ENCODE measurements around the gene ITGAE.

ITGAE gene

DNA sequence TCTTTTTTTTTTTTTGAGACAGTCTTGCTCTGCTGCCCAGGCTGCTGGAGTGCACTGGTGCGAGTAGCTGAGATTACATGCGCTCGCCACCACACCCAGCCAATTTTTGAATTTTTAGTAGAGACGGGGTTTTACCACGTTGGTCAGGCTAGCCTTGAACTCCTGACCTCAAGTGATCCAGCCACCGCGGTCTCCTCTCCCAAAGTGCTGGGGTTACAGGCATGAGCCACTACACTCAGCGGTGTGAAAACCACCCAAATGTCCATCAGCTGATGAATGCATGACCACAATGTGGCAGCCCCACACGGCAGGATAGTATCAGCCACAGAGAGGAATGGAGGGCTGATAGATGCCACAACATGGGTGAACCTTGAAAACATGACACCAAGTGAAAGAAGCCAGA is 107.2 kb downstream of the ITGAE start:
- no peak for DNase-seq (ENCODE audit: low spot score)

DNA sequence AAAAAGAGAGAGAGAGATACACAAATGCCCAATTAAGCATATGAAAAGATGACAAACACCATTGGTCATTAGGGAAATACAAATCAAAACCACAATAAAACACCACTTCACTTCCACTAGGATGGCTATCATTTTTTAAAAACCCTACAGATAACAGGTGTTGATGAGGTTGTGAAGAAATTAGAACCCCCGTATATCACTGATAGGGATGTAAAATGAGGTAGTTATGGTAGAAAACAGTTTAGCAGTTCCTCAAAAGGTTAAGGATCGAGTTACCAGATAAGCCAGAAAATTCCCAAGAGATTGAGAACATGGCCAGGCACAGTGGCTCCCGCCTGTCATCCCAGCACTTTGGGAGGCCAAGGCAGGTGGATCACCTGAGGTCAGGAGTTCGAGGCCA is 107.8 kb downstream of the ITGAE start:
- DNase-seq (ENCODE audit: low spot score), result no peak

DNA sequence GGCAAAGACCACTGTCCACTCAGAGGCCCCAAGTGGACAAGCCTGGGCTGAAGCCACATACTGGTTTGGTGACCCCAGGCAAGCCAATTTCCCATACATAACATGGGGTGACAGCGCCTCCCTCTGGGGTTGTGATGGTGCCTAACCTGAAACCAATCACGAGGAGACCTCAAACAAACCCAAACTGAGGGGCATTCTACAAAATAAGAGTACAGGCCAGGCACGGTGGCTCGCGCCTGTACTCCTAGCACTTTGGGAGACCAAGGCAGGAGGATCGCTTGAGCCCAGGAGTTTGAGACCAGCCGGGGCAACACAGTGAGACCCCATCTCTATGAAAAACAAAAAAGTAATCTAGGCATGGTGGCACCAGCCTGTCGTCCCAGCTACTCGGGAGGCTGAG is 108.6 kb downstream of the ITGAE start:
- no peak for DNase-seq (ENCODE audit: low spot score)

DNA sequence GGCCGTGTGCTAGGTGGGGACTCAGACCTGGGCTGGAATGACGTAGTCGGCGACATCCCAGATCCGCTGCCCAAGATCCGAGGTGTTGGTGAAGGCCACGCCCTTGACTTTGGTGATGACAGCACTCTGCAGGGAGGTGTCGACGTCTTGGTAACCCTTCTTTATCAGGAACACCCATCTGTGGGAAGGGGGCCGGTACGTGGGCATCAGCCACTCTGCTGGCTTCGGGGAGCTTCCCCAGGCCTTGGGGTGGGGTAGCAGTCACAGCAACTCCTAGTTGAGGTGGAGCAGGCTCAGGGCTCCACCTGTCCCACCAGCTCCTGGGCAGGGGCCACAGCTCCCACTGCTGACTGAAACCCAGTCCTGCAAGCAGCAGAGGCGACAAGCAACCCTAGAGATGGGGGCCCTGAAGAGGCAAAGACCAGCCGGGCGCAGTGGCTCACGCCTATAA is 109.3 kb downstream of the ITGAE start:
- DNase-seq (ENCODE audit: low spot score), result no peak

DNA sequence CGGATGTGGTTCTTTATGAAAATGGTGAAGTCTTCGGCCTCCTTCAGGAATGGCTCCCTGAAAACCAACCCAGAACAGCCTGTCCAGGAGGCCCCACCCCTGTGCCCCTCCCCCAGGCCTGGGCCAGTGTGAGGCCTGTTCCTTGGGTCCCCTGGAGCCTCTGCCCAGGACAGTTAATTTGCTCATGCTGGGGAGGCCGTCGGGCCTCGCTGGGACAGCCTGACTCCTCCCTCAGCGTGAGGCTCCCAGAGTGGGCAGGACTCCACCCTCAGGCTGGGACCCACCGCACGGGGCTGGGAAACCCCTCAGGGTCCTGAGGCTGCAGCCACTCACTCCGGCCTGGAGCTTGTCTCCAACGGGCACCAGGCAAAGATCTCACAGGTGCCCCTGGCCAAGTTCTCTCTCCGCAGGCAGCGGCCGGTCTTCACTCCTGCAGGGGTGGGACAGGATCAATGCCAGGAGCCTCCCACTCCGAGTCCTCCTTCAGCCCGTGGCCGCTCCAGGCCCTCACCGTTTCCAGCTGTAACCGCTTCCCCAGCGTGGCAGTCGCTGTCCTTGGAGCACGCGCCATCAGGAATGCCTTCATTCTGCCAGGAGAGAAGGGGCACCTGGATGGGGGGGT is 110.8 kb downstream of the ITGAE start:
- DNase-seq (ENCODE audit: low spot score), result no peak

DNA sequence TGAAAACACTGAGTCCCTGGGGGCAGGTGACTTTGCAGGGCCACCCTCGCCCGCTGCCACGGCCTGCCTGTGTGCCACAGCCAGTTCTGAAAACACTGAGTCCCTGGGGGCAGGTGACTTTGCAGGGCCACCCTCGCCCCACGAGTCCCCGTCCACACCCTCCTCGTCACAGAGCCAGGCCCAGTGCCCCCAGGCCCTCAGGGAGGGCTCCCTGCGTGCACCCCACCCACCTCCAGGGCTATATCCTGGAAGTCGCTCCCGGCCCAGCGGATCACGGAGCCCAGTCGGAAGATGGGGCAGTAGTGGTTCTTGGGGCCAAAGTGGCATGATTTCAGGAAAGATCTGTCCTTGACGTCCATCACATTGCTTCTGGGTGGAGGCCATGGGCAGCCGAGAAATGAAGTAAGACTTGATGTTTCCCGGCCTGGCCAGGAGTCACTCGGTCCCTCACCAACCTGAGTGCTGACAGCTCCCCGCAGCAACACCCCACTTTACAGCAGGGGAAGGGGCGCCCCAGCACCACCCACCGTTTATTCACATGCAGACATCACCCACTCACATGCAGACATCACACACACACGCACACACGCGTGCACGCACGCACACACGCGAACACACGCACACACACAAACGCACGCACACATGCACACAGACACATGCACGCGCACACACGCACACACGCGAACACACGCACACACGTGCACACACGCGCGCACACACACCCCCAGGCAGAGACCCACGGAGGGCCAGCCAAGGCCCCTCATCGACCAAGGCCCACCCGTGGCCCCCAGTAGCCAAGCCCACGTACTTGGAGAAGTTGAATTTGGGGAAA is 111.5 kb downstream of the ITGAE start:
- DNase-seq (ENCODE audit: low spot score), result no peak

DNA sequence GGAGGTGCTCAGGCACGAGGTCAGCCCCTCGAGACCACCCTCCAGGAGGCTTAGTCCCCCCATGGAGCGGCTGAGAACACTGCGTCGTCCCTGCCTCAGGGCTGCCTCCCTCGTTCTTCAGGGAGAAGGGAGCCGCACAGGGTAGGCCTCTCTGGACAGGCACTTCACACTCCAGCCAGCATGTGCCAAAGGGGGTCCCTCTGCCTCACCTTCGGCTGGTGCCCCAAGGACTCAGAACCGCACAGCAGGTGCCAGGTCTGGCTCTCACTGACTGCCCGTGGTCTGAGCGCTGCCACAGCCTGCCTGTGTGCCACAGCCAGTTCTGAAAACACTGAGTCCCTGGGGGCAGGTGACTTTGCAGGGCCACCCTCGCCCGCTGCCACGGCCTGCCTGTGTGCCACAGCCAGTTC is 112.1 kb downstream of the ITGAE start:
- DNase-seq (ENCODE audit: low spot score), result no peak

DNA sequence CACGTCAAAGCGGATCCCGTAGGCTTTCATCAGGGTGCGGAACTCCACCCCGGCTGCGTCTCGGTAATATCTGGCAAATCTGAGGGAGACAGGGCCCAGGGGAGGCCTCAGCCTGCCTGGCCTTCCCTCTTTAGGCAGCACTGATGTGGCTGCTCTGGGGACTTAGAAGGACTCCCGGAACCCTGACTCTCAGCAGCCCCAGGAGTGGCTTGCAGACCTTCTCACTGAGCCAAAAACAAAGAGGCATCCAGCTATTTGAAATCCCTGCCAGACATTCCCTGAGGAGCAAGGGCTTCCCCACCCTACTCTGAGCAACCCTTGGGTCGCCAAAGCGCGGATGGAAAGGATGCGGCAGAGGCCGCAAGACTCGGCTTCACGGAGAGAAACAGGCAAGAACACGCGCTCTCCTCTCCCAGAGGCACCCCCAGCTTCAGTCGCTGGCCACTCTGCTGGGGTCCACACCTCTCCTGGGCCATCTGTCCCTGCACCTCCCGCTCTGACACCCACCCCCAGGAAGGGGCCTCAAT is 112.9 kb downstream of the ITGAE start:
- no peak for DNase-seq (ENCODE audit: low spot score)

DNA sequence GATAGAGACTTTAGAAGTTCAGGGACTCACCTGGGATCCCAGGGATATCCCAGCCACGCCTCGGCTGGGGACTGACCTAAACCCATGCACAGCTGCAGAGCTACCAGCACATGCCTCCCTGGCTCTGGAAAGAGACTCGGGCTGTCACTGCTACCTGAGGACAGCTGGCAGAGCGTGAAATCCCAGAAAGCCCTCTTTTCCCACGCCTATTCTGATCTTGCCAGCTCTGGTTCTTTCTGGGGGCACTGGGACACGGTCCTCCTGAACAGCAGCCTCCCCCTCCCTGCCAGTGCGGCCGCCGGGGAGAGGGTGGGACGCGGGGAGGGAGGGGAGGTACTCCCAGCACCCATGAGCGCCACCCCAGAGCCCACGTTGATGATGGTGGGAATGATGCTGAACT is 115.8 kb downstream of the ITGAE start:
- no peak for DNase-seq (ENCODE audit: low spot score)

DNA sequence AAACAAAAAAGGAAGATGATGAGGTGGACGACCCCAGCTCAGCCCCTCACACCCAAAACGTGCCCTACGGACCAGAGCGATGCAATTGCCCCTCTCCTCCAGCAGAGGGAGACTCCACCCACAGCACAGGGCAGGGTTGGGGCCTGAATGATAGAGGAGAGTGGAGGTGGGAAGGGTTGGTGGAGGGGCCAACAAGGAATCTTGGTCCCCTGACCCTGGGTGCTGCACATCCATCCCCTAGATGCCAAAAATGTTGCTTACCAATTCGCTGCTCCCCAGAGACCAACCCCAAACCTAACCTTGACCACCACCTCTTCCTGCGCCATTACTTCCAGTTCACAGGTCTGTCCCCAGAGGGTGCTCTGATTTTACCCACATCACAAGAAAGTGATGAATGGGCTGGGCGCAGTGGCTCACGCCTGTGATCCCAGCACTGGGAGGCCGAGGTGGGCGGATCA is 117.9 kb downstream of the ITGAE start:
- no peak for DNase-seq (ENCODE audit: low spot score)

DNA sequence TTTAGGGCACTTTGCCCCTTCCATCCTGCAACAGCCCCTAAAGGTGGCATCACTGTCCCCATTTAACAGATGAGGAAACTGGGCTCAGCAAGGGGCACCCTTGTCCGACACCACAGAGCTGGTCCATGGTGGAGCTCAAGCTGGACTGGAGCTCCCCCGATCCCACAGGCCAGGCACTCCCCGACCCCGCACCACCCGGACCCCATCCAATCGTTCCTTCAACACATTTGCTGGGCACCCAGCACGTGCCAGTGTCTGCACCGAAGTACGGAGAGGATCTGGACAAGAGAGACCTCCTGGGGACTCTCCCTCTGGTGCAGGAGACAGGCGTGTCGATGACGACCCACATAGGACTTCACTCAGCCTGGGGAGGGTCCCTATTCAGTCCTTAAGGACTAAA is 119.0 kb downstream of the ITGAE start:
- DNase-seq (ENCODE audit: low spot score), result no peak

DNA sequence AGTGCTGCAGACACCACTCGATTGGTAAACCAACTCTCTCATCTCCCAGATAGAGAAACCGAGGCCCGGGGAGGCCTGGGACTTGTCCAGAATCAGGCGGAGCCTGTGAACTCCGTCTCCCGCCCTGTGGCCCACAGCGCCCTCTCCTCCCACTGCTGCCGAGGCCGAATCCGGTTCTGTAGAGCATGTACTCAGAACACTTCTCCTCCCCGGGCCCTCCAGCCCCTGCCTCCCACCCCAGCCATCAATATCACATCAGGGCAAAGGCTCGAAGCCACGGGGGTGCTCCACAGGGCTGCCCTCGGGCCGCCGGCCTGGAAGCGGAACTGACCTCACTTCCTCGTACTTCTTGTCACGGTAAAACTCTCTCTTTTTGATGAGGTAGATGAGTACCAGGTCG is 119.4 kb downstream of the ITGAE start:
- no peak for DNase-seq (ENCODE audit: low spot score)

DNA sequence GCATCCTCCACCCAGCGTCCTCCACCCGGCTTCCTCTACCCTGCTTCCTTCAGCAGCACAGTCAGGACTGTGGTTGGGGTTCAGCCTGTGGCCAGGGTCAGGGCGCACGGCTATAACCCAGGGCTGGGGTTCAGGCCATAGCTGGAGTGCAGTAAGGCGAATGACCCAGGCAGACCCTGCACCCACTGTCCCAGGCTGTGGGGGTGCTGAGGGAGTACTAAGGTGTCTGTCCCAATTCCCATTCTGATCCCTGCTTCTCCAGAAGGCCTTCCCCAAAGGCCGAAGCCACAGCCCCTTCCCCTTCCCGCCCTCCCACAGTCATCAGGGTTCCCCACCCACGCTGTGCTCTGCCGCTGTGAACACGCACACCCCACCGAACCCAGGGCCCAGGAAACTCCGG is 119.9 kb downstream of the ITGAE start:
- DNase-seq (ENCODE audit: low spot score), result no peak

DNA sequence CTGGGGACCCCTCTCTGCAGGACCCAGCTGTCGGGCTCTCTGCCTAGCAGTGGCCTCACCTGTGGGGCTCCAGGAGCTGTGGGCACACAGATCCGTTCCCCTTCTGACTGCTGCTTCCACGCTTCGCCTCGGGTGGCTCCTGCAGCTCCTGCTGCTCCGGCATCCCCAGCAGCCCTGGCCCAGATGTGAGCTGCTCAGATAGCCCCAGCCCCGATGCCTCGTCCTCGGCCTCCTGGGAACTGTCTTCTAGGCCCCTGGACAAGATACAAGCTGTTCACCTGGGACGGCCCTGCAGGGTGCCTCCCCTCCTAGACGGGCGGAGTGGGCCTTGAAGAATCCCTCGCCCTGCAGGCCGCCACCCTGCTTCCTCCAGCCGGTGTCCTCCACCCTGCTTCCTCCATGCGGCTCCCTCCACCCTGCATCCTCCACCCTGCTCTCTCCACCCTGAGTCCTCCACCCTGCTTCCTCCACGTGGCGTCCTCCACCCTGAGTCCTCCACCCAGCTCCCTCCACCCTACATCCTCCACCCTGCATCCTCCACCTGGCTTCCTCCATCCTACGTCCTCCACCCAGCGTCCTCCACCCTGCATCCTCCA is 121.4 kb downstream of the ITGAE start:
- no peak for DNase-seq (ENCODE audit: low spot score)

DNA sequence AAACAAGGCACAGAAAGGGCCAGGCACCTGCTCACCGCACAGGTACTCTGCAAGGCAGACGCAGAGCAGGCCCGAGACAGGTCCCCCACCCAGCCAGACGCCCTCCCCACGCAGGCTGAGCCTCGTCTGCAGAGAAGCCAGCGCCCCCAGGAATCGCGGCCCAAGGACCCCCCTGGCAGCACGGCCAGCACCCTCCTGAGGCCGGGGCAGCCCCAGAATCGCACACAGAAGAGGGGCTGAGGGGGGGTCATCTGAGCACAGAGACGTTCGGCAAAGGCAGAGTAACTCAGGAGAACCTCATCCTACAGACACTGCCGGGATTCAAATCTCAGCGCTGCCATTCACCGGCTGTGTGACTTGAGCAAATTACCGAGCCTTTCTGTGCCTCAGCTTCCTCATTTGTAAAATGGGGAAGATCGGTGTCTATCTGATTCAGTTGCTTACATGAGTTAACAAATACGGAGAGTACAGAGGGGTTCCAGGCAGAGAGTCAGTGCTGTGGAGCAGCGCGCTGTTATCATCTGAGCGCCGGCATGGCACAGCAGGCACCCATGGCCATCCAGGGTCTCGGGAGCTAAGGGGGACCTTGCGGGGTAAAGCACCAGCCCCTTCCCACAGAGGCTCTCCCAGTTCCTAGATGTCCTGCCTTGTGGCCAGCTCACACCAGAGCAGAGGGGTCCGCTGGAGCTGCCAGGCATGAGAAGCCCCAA is 122.0 kb downstream of the ITGAE start:
- DNase-seq (ENCODE audit: low spot score), result no peak

DNA sequence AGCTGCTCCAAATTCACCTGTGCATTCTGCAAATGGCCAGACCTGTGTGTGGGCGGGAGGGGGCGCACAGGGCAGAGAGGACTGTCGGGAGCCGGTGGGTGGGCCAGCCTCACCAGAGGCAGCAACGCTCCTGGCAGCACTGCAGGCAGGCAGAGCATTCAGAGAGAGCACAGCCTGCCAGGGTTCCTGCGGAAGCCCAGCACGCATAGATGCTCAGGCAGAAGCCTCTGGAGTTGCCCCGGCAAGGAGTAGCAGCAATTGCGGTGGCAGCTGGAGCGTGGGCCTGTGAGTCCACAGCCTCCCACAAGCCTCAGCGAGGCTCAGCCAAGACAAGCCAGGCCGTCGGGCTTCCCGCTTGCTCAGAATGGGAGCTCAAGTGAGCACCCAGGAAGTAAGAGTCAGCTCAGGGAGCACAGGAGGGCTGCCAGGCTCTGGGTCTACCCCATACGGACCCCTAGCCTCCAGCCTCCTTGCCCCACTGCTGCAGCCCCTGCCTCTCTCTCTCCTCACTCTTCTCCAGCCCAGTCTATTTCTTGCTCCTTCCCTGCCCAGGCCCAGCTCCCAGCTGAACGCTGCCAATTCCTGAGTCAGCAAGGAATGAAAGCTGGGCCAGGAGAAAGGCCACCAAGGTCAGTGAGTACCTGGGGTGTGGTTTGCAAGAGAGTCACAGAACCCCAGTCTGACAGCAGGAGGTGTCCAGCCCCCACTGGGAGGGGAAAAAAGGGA is 122.7 kb downstream of the ITGAE start:
- DNase-seq (ENCODE audit: low spot score), result peak; percentile 67

DNA sequence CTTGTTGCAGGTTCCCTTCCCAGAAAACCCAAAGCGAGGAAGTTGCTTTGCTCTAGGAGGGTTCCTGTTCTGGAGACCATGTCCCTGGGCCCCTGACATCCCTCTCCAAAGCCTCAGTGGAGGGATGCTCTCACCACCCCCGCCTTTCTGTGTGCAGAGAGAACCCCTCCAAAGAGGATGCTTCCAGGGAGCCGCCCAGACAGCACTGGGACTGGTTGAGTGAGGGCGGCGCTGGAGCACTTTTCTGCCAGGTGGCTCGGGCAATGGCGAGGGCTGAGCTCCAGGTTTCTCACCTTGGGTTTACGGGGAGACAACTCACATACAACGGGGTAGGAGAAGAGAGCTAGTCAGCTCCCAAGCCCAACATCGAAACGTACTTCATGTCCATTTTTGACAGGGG is 125.1 kb downstream of the ITGAE start:
- DNase-seq (ENCODE audit: low spot score), result no peak

DNA sequence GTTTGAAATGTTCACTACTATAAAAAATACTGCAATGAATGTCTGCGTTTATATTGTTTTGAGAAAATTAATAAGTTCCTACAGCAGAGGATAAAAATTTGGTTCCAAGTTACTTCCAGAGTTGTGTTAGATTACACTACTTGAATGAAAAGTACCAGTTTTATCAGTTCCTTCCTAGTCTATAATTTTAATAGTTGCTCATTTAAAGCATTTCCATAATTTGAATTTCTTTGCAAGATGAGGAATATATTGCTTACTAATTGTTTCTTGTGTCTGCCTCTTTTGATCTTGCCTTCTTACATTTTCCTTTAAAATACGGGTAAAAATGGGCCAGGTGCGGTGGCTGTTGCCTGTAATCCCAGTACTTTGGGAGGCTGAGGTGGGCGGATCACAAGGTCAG is 128.4 kb downstream of the ITGAE start:
- no peak for DNase-seq (ENCODE audit: low spot score)

DNA sequence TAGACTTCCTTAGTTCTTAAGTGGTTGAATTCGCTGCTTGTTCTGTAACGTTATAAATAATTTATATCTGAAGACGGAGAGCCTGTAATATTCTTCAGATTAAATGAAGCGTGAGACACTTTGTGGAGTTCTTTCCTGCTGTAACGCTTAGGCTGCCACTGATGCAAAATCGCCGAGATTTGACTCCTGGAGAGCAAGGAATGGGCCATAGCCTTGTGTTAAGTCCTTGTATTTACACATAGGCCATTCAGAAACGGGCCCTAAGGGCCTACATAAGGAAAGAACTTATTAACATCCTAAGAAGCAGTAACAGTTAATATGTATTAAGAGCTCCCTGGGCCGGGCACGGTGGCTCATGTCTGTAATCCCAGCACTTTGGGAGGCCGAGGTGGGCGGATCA is 131.4 kb downstream of the ITGAE start:
- DNase-seq (ENCODE audit: low spot score), result no peak

DNA sequence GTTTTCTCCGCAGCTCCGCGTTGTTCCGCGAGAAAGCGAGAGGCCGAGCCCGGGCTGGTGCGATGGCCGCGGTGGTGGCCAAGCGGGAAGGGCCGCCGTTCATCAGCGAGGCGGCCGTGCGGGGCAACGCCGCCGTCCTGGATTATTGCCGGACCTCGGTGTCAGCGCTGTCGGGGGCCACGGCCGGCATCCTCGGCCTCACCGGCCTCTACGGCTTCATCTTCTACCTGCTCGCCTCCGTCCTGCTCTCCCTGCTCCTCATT is 132.0 kb downstream of the ITGAE start:
- DNase-seq (ENCODE audit: low spot score), result no peak

DNA sequence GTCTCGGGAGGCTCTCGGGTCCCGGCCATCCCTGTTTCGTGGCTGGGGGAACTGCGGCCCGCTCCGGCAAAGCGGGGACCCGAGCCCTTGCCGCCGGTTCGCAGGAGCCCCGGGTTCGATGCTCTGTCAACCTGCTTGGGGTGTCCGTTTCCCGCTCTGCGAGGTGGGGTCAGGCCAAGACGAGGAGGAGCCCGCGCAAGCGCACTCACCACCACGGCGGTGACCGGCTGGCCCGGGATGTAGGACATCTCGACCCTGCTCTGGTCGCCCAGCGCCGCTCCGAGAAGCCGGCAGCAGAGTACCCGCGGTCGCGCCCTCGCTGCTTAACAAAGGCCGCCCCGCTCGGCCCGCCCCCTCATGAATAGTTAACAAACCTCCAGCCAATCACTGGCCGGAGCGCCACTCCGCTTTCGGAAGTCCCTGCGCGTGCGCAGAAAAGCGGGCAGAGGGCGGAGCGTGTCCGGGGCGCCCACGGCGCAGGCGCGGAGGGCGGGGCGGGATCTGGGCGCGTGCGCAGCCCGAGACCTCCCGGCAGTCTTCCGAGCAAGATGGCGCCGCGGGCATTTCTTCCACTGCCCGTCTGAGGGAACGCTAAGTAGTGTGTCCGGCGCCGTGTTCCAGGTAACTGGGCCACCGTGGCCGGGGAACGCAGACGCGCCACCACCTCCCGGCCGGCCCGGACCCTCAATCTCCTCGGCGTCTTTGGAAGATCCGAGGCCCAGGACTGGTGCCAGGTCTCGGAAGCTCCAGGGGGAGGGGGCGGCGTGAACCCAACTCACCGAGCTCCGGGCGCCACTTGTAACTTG is 132.5 kb downstream of the ITGAE start, which contains the start of the genes EMC6 and TAX1BP3:
Gene EMC6 (plus strand): TSS at position 534 of the 806 bp plus-strand sequence. CDS start 335 bp downstream, outside the sequence.
Gene TAX1BP3 (minus strand): TSS at position 300 of the 806 bp plus-strand sequence. CDS start 52 bp downstream, at position 248.
- DNase-seq (ENCODE audit: low spot score), result peak; percentile 98

All from Ammon's horn (tissue), 1 donor.